Esophagus squamous epithelium (tissue), 4 donors: Measurements from ENCODE around the gene FRMD5.

Source experiments
- CTCF ChIP-seq, 6 experiments: fragments of 450-650 bp in 4 of 6; fragments of 200-600 bp in 2 of 6; sonication (generic) in 2 of 6; IDR thresholded peaks; one replicate each; pipeline ENCODE4 v1.5.1; 2016 to 2019; ENCODE audit warnings: antibody characterized with exemption in 6 of 6, mild to moderate bottlenecking in 4 of 6, moderate library complexity in 4 of 6
- POLR2A ChIP-seq, 4 donors: fragments of 450-650 bp; IDR thresholded peaks; one replicate each; pipeline ENCODE4 v1.6.1; 2017; ENCODE audit warnings: antibody characterized with exemption in 4 of 4, mild to moderate bottlenecking in 4 of 4, moderate library complexity in 3 of 4

GRCh38 chr15:43920254-43920600 is 274.8 kb downstream of the FRMD5 start:
- TF ChIP-seq CTCF (IDR thresholded peaks at IDR 0.05) (no peak), POLR2A (IDR thresholded peaks at IDR 0.05) (no peak)
